GM19043 (cell line): ENCODE results near the gene C16orf46.

Experiments used
- ATAC-seq: cut with Tn5 transposase; IDR thresholded peaks from one replicate; pipeline ENCODE4 v1.9.1; 2021; ENCODE audit warnings: low read depth; ENCODE audit not compliant: unreplicated experiment

Gene C16orf46

GRCh38 chr16:81026429-81026828 lies 50.6 kb downstream of the C16orf46 start:
- ATAC-seq: no peak

GRCh38 chr16:81018496-81018895 lies 58.5 kb downstream of the C16orf46 start:
- no peak for ATAC-seq

DNA sequence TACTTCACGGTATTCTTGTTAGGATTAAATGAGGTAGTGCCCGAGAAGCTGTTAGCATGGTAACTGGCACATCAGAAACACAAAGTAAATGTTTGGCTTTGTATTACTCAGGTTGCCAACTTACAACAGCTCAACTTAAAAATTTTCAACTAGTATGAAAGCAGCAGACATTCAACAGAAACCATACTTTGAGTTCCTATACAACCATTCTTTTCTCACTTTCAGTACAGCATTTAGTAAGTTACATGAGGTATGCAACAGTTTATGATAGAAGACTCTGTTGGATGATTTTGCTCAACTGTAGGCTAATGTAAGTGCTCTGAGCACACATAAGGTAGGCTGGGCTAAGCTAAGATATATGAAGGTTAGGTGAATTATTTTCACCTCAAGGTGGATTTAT lies 62.4 kb downstream of the C16orf46 start:
- no peak for ATAC-seq

- no peak for ATAC-seq
These were observed 64.1 kb downstream of the C16orf46 start for GRCh38 chr16:81012974-81013373.
